Measurements from ENCODE around the gene PLSCR1. TPM values are rescaled to one million over a fixed set of nuclear protein-coding genes. Genes with fewer than 3 reads are reported as not detected.

Gene PLSCR1
- total RNA-seq, 1 experiment from 2014 or later, result 60.1 TPM

DNA sequence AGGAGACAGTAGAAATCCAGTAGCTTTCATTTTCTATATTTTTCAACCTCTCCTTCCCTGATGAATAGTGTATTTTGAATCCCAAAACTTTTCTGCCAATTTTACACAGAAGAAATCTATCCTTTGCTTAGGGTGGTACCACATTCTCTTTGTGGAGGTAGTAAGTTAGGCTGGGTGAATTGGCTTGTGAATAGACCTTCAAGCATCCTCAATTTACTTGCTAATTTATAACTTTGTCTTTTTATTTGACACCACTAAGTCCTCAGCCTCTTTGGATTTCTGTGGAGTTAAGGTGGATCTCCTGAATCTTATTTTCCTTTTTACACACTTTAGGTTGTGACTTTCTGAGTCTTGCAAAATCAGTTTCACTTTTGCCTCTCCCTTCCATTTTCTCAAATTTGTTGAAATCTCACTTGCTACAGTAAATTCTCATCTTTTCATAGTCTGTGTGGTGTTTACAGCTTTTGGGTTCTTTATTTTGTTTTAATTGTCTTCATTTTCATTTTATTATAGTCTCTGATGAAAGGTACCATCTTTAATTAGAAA is 5.7 kb upstream of the PLSCR1 start:
- Histone ChIP-seq H3K9me3 (ENCODE audit: insufficient read depth, low read depth) (no peaks in the 10 kb centered on the region), H3K4me3 (no peak overlapping the region), H2AFZ (peak overlapping the region; percentile 26; the same call in 1 of the 2 replicates), H3K4me2 (no peak overlapping the region), H3K27me3 (ENCODE audit: insufficient read depth, low read depth) (no peaks in the 10 kb centered on the region), H3K79me2 (ENCODE audit: low read depth) (no peaks in the 10 kb centered on the region), H3K4me1 (replicated peaks; ENCODE audit: insufficient read depth) (peaks cover 2% of the 10 kb centered on the region), H3K27ac (no peak overlapping the region), H3K9me2 (ENCODE audit: insufficient read depth) (no peaks in the 10 kb centered on the region), H4K20me1 (ENCODE audit: insufficient read depth) (no peaks in the 10 kb centered on the region), H3K36me3 (ENCODE audit: low read depth) (no peaks in the 10 kb centered on the region), H3F3A (ENCODE audit: insufficient read depth, low read depth) (no peaks in the 10 kb centered on the region)
- CTCF ChIA-PET, result no interaction called here
- TF ChIP-seq EZH2 (IDR thresholded peaks at IDR 0.05; ENCODE audit: low read depth) (no peak), CTCF (conservative IDR thresholded peaks at IDR 0.05) (no peak)
- no TSS peak for BruUV-seq (replicated peaks)
- intact Hi-C loops (cut with micrococcal nuclease; ENCODE audit: unreplicated experiment), result no loop called here
- POLR2A ChIA-PET (ENCODE audit: unreplicated experiment), result interaction anchor here (0.5 kb wide), 1 partner anchor 43 kb away, joined by 3 read pairs; no protein-coding TSS in a partner anchor
- no peak for DNase-seq

DNA sequence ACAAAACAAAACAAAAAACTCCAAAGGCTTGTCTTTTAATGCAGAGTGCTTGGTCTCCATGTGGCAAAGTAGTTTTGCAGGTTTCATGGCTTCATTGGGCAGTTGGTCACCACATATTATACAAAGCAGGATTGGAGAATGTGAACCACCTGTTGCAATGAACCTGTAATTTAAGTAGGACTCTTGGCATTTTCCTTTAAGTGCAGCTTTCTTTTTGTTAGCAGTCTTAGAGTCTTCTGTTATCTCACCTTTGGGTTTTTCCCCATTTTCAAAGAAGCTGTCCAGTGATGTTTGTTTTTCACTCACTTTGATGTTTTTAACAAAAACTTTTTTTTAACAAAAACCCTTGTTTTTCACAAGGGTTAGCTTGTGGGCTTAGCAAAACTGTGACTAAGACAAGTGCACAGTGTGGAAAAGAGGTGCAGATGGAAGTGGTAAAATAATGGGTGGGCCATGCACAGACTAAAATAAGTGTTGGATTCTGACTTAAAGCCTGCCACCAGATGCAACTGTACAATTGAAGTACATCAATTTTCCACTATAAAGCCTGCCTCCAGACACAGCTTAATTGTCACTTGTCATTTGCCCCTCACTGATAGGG is 2.9 kb upstream of the PLSCR1 start:
- Histone ChIP-seq H3K27me3 (ENCODE audit: insufficient read depth, low read depth) (no peaks in the 10 kb centered on the region), H2AFZ (no peak overlapping the region), H3K9me2 (ENCODE audit: insufficient read depth) (no peaks in the 10 kb centered on the region), H4K20me1 (ENCODE audit: insufficient read depth) (no peaks in the 10 kb centered on the region), H3F3A (ENCODE audit: insufficient read depth, low read depth) (0 out of 2 replicates have a peak, but pooled peaks cover 6% of the 10 kb centered on the region), H3K79me2 (ENCODE audit: low read depth) (peaks cover 19% of the 10 kb centered on the region), H3K27ac (no peak overlapping the region), H3K36me3 (ENCODE audit: low read depth) (no peaks in the 10 kb centered on the region), H3K4me2 (no peak overlapping the region), H3K4me3 (no peak overlapping the region), H3K4me1 (replicated peaks; ENCODE audit: insufficient read depth) (peaks cover 17% of the 10 kb centered on the region), H3K9me3 (ENCODE audit: insufficient read depth, low read depth) (no peaks in the 10 kb centered on the region)
- BruUV-seq (replicated peaks), result no TSS peak
- no peak for DNase-seq
- TF ChIP-seq CTCF (conservative IDR thresholded peaks at IDR 0.05) (no peak), EZH2 (IDR thresholded peaks at IDR 0.05; ENCODE audit: low read depth) (no peak)
- intact Hi-C loops (cut with micrococcal nuclease; ENCODE audit: unreplicated experiment), result no loop called here
- CTCF ChIA-PET, result no interaction called here
- POLR2A ChIA-PET (ENCODE audit: unreplicated experiment), result no interaction called here

DNA sequence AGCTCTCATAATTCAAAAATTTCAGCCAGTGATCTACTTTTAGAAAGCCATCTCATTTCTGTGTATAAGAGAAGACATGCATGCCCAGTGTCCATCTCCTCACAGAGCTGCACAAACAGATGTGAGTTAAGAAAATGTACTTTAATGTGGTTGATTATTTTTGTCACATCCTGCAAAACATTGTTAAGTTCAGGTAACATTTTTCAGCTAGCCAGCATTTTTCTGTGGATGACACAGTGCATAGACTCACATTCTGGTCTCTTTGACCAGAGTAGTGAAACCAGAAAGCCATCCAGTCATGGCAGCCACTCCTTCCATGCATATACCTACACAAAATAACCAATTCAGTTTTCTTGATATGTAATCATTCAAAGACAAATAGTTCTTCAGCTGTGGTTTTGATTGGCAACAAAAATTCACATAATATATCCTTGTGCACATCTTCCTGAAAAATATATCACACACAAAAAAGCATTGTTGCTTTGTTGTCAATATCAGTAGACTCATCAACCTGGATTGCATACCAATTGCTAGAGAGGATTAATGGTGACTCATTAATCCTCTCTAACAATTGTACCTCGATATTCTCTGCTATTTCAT is 2.1 kb upstream of the PLSCR1 start:
- POLR2A ChIA-PET (ENCODE audit: unreplicated experiment), result no interaction called here
- intact Hi-C loops (cut with micrococcal nuclease; ENCODE audit: unreplicated experiment), result no loop called here
- H3K27ac ChIP-seq, result no peak overlapping the region

More for the DNA sequence above, 2.1 kb upstream of the PLSCR1 start:
- no peaks in the 10 kb centered on the region; the same call in 1 of the 2 replicates for H4K20me1 ChIP-seq (ENCODE audit: insufficient read depth)
- no TSS peak for BruUV-seq (replicated peaks)
- H3K27me3 ChIP-seq (ENCODE audit: insufficient read depth, low read depth), result no peaks in the 10 kb centered on the region
- no peak overlapping the region for H2AFZ ChIP-seq
- CTCF ChIA-PET, result no interaction called here
- H3K79me2 ChIP-seq (ENCODE audit: low read depth), result peaks cover 27% of the 10 kb centered on the region
- no peak overlapping the region for H3K4me3 ChIP-seq
- TF ChIP-seq CTCF (conservative IDR thresholded peaks at IDR 0.05) (no peak), EZH2 (IDR thresholded peaks at IDR 0.05; ENCODE audit: low read depth) (no peak)
- no peak for DNase-seq
- peaks cover 20% of the 10 kb centered on the region for H3K4me1 ChIP-seq (replicated peaks; ENCODE audit: insufficient read depth)
- H3K4me2 ChIP-seq, result no peak overlapping the region
- no peaks in the 10 kb centered on the region for H3K36me3 ChIP-seq (ENCODE audit: low read depth)
- no peaks in the 10 kb centered on the region for H3K9me3 ChIP-seq (ENCODE audit: insufficient read depth, low read depth)
- no peaks in the 10 kb centered on the region for H3K9me2 ChIP-seq (ENCODE audit: insufficient read depth)
- 0 out of 2 replicates have a peak, but pooled peaks cover 6% of the 10 kb centered on the region for H3F3A ChIP-seq (ENCODE audit: insufficient read depth, low read depth)

All from PC-9 (cell line).